ENCODE measurements around the gene DAG1.

GRCh38 chr3:49566312-49566711 lies 96.2 kb downstream of the DAG1 start:
- TF ChIP-seq, protein P1, sequence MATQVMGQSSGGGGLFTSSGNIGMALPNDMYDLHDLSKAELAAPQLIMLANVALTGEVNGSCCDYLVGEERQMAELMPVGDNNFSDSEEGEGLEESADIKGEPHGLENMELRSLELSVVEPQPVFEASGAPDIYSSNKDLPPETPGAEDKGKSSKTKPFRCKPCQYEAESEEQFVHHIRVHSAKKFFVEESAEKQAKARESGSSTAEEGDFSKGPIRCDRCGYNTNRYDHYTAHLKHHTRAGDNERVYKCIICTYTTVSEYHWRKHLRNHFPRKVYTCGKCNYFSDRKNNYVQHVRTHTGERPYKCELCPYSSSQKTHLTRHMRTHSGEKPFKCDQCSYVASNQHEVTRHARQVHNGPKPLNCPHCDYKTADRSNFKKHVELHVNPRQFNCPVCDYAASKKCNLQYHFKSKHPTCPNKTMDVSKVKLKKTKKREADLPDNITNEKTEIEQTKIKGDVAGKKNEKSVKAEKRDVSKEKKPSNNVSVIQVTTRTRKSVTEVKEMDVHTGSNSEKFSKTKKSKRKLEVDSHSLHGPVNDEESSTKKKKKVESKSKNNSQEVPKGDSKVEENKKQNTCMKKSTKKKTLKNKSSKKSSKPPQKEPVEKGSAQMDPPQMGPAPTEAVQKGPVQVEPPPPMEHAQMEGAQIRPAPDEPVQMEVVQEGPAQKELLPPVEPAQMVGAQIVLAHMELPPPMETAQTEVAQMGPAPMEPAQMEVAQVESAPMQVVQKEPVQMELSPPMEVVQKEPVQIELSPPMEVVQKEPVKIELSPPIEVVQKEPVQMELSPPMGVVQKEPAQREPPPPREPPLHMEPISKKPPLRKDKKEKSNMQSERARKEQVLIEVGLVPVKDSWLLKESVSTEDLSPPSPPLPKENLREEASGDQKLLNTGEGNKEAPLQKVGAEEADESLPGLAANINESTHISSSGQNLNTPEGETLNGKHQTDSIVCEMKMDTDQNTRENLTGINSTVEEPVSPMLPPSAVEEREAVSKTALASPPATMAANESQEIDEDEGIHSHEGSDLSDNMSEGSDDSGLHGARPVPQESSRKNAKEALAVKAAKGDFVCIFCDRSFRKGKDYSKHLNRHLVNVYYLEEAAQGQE (IDR thresholded peaks at IDR 0.05), result no peak
- TF ChIP-seq POLR2A (IDR thresholded peaks at IDR 0.05; ENCODE audit: low read length) (no peak), CBX8 (IDR thresholded peaks at IDR 0.05) (no peak), EP300 (IDR thresholded peaks at IDR 0.05) (no peak), BHLHE40 (IDR thresholded peaks at IDR 0.05; ENCODE audit: low read depth, low read length) (no peak)
- TF ChIP-seq, protein P2, sequence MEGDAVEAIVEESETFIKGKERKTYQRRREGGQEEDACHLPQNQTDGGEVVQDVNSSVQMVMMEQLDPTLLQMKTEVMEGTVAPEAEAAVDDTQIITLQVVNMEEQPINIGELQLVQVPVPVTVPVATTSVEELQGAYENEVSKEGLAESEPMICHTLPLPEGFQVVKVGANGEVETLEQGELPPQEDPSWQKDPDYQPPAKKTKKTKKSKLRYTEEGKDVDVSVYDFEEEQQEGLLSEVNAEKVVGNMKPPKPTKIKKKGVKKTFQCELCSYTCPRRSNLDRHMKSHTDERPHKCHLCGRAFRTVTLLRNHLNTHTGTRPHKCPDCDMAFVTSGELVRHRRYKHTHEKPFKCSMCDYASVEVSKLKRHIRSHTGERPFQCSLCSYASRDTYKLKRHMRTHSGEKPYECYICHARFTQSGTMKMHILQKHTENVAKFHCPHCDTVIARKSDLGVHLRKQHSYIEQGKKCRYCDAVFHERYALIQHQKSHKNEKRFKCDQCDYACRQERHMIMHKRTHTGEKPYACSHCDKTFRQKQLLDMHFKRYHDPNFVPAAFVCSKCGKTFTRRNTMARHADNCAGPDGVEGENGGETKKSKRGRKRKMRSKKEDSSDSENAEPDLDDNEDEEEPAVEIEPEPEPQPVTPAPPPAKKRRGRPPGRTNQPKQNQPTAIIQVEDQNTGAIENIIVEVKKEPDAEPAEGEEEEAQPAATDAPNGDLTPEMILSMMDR (IDR thresholded peaks at IDR 0.05), result peak; percentile 26; the same call in 2 of the 3 replicates

Data from A549 (cell line).